Activated CD4-positive, alpha-beta memory T cell treated with anti-CD3 and anti-CD28 coated beads for 36 hours (primary cell): ENCODE measurements around the gene VSTM2L. TPM values are rescaled to one million over a fixed set of nuclear protein-coding genes. Genes with fewer than 3 reads are reported as not detected.

Experiments
- total RNA-seq, 2 experiments: library from RNA; stranded (reverse); gene quantifications; one replicate each; pipeline ENCODE4 v1.2.3, GENCODE V29; 2021

VSTM2L gene
- total RNA-seq, 2 experiments from 2014 or later: not detected

Other genes starting within 250 kb of the VSTM2L start
- gene CTNNBL1, start 209.1 kb upstream of the VSTM2L start, total RNA-seq: 10 to 100 TPM; 72.5 to 76.5 TPM
- 10 to 100 TPM; 31.8 to 32.7 TPM for gene TTI1, start 130.3 kb downstream of the VSTM2L start, total RNA-seq
- gene RPRD1B, start 130.6 kb downstream of the VSTM2L start, total RNA-seq: 10 to 100 TPM; 26.2 to 28.9 TPM